GM12878 (cell line): ENCODE results near the gene UBR7.

Source experiments
- JUND ChIP-seq: IDR thresholded peaks from 2 replicates; pipeline ENCODE4 v1.6.1; 2012; ENCODE audit warnings: low read depth, mild to moderate bottlenecking, low read length, improper control_type of control experiment, moderate library complexity
- RUNX3 ChIP-seq: IDR thresholded peaks from 2 replicates; pipeline ENCODE4 v1.6.1; 2012; ENCODE audit warnings: low read length, inconsistent platforms
- TBL1XR1 ChIP-seq: IDR thresholded peaks from 2 replicates; pipeline ENCODE4 v1.6.1; 2012; ENCODE audit warnings: low read depth, low read length, improper control_type of control experiment
- TCF7 ChIP-seq: IDR thresholded peaks from 2 replicates; pipeline ENCODE4 v1.6.1; 2014; ENCODE audit warnings: antibody characterized with exemption, borderline replicate concordance

DNA sequence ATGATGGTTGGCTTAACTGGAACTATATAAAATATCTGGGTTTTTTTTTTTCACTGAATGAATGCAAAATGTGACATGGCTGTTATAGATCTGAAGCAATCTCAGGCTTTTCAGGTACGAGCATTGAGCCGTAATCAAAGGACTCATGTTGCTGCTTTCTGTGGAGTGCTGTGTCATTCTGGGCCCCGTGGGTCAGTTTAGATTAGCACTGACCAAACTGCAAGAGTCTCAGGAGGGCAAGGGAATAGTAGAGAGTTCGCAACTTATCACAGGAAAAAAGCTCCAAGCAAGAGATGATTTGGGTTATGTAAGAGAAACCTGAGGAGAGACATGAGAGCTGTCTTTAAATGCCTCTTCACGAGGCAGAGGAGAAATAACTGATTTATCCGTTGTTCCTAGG lies 59.1 kb downstream of the UBR7 start:
- TF ChIP-seq JUND (no peak), RUNX3 (no peak), TCF7 (no peak), TBL1XR1 (no peak)
